PC-9 (cell line): ENCODE measurements around the gene IL2RA.
"Not testable (repeated sequence)": the region's sequence is repeated elsewhere in the genome, so short reads cannot be mapped to it uniquely, and the experiment has no call there.

Experiments used
- CTCF ChIP-seq: fragments of 200-600 bp; sonication (generic); conservative IDR thresholded peaks from 2 replicates; pipeline ENCODE4 v1.6.1; 2017; ENCODE audit warnings: mixed run types, antibody characterized with exemption, mild to moderate bottlenecking, moderate library complexity
- EZH2 ChIP-seq: fragments of 200-600 bp; sonication (generic); IDR thresholded peaks from 2 replicates; pipeline ENCODE4 v1.8.0; 2017; ENCODE audit warnings: antibody characterized with exemption, low read depth

- TF ChIP-seq CTCF, EZH2: not testable (repeated sequence)
Observed at GRCh38 chr10:5962358-5962940, 99.7 kb downstream of the IL2RA start.
